ENCODE data around the gene MIA.
"Not testable (repeated sequence)": the region's sequence is repeated elsewhere in the genome, so short reads cannot be mapped to it uniquely, and the experiment has no call there.

The MIA gene

GRCh38 chr19:40822704-40823553 is 47.6 kb downstream of the MIA start:
- not testable (repeated sequence) for DNase-seq (ENCODE audit: low read depth)

GRCh38 chr19:40824916-40825315 is 49.6 kb downstream of the MIA start:
- DNase-seq (ENCODE audit: low read depth) = not testable (repeated sequence)

- DNase-seq (ENCODE audit: low read depth) = not testable (repeated sequence)
These were observed 50.3 kb downstream of the MIA start for GRCh38 chr19:40825460-40826095.

GRCh38 chr19:40826312-40826698 is 51.0 kb downstream of the MIA start:
- DNase-seq (ENCODE audit: low read depth) = not testable (repeated sequence)

- peak; percentile 53 for DNase-seq (ENCODE audit: low read depth)
These were observed 51.5 kb downstream of the MIA start for GRCh38 chr19:40826699-40827385.

Measured in activated T-helper 1 cell treated with Interleukin-2 at 50 U/mL for 16 hours (primary cell).